Esophagus squamous epithelium (tissue), 4 donors: ENCODE data around the gene TICRR.

Experiments
- POLR2A ChIP-seq, 4 donors: fragments of 450-650 bp; IDR thresholded peaks; one replicate each; pipeline ENCODE4 v1.6.1; 2017; ENCODE audit warnings: antibody characterized with exemption in 4 of 4, mild to moderate bottlenecking in 4 of 4, moderate library complexity in 3 of 4
- TF ChIP-seq, protein P1 (sequence below), 6 experiments: fragments of 450-650 bp in 4 of 6; fragments of 200-600 bp in 2 of 6; sonication (generic) in 2 of 6; IDR thresholded peaks; one replicate each; pipeline ENCODE4 v1.5.1; 2016 to 2019; ENCODE audit warnings: antibody characterized with exemption in 6 of 6, mild to moderate bottlenecking in 4 of 6, moderate library complexity in 4 of 6

DNA sequence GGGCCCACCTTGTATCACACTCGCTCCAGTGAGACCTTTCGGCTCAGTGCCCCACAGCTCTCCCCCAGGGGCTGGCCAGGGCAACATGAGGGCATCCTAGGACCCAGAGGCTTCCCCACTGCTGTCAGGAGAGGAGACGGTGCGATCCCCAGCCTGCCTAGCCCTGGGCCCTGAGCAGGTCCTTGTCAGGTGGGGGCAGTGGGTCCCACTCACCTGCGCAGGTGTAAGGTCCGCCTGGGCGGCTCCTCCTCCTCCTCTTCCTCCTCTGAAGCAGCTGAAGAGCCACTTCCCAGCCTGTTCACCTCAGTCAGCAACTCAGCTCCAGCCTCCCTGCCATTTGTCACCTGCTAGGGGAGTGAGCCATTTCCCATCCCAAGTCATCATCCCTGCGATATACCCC is 70.4 kb downstream of the TICRR start:
- TF ChIP-seq, protein P1, sequence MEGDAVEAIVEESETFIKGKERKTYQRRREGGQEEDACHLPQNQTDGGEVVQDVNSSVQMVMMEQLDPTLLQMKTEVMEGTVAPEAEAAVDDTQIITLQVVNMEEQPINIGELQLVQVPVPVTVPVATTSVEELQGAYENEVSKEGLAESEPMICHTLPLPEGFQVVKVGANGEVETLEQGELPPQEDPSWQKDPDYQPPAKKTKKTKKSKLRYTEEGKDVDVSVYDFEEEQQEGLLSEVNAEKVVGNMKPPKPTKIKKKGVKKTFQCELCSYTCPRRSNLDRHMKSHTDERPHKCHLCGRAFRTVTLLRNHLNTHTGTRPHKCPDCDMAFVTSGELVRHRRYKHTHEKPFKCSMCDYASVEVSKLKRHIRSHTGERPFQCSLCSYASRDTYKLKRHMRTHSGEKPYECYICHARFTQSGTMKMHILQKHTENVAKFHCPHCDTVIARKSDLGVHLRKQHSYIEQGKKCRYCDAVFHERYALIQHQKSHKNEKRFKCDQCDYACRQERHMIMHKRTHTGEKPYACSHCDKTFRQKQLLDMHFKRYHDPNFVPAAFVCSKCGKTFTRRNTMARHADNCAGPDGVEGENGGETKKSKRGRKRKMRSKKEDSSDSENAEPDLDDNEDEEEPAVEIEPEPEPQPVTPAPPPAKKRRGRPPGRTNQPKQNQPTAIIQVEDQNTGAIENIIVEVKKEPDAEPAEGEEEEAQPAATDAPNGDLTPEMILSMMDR (IDR thresholded peaks at IDR 0.05): no peak
- TF ChIP-seq POLR2A (IDR thresholded peaks at IDR 0.05): no peak
